ENCODE results near the gene TCOF1.

DNA sequence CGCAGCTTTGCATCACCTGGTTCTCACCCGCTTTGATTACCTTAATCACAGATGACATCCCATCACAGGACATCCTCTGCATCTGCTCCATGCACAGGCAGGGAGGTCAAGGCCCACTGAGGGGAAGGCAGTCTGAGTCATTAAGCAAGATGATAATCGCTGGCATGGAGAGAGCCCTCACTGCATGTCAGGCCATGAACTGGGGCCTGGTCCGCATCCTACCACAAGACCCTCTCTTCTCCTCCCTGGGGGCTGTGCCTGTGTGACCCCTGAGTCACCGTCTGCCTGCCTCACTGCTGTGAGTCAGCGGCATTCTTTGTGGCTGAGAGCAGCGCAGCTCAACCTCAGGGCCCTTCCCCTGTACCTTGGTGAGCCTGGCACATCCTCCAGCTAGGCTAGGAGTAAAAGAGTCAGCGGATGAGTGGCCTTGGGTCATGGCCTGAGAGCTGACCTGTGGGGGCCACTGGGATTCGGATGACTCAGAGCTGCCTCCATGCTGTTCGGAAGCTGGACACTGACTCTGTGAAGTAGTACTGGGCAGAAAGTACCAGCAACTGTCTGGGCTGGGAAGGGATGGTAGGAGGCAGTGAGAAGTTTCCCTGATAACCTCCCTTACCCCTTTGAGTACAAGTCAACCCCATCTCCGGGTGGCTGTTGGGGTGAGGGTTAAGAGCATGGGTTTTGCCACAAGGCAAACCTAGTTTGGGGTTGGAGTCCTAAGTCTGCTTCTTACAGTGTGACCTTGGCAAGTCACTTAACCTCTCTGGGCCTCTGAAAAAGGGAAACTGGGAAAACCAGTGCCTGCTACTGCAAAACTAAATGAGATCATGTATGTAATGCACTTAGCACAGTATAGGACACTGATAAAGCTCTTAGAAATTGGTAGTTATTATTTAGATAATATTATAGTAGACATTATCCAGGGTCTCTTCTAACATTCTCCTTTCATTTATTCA is 40.2 kb upstream of the TCOF1 start:
- TF ChIP-seq, protein P1, sequence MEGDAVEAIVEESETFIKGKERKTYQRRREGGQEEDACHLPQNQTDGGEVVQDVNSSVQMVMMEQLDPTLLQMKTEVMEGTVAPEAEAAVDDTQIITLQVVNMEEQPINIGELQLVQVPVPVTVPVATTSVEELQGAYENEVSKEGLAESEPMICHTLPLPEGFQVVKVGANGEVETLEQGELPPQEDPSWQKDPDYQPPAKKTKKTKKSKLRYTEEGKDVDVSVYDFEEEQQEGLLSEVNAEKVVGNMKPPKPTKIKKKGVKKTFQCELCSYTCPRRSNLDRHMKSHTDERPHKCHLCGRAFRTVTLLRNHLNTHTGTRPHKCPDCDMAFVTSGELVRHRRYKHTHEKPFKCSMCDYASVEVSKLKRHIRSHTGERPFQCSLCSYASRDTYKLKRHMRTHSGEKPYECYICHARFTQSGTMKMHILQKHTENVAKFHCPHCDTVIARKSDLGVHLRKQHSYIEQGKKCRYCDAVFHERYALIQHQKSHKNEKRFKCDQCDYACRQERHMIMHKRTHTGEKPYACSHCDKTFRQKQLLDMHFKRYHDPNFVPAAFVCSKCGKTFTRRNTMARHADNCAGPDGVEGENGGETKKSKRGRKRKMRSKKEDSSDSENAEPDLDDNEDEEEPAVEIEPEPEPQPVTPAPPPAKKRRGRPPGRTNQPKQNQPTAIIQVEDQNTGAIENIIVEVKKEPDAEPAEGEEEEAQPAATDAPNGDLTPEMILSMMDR (IDR thresholded peaks at IDR 0.05; ENCODE audit: low read length) = no peak
- no peak for TF ChIP-seq EZH2 (IDR thresholded peaks at IDR 0.05; ENCODE audit: borderline replicate concordance, low read length)

All from OCI-LY1 (cell line).